Measurements from ENCODE around the gene HILPDA. TPM values are rescaled to one million over a fixed set of nuclear protein-coding genes. Genes with fewer than 3 reads are reported as not detected.

Gene HILPDA
- polyA plus RNA-seq, 4 donors = 1.8 to 19.1 (median 8.8) TPM

- FAIRE-seq (no peak), DNase-seq (no peak)
- 61 to 76% (median 67%) methylated on average over 3 of the region's 3 CpGs for WGBS, 3 donors
- Histone ChIP-seq H3K36me3 (ENCODE audit: control insufficient read depth in 3 of 3, insufficient read depth in 2 of 3, low read depth in 1 of 3, low read length in 3 of 3) (no peaks in the 10 kb centered on the region), H3K27me3 (ENCODE audit: control insufficient read depth in 3 of 3, insufficient read depth in 3 of 3, low read length in 3 of 3) (no peaks in the 10 kb centered on the region), H3K9me3 (ENCODE audit: control insufficient read depth in 2 of 2, insufficient read depth in 1 of 2, low read depth in 1 of 2, low read length in 1 of 2) (no peaks in the 10 kb centered on the region), H3K27ac (ENCODE audit: low read depth in 1 of 3, low read length in 2 of 3) (no peak overlapping the region), H3K4me3 (ENCODE audit: low read depth in 1 of 3, low read length in 3 of 3) (no peak overlapping the region), H3K4me1 (ENCODE audit: control insufficient read depth in 3 of 3, insufficient read depth in 2 of 3, low read depth in 1 of 3, low read length in 2 of 3) (no peaks in the 10 kb centered on the region)
These were observed 20.4 kb upstream of the HILPDA start for GRCh38 chr7:128435327-128435686.

- H3K27me3 ChIP-seq (ENCODE audit: control insufficient read depth in 3 of 3, insufficient read depth in 3 of 3, low read length in 3 of 3) = no peaks in the 10 kb centered on the region
- no peak for FAIRE-seq
- H3K4me1 ChIP-seq (ENCODE audit: control insufficient read depth in 3 of 3, insufficient read depth in 2 of 3, low read depth in 1 of 3, low read length in 2 of 3) = peaks cover 0 to 13% (median 2%) of the 10 kb centered on the region in 3 donors
- H3K36me3 ChIP-seq (ENCODE audit: control insufficient read depth in 3 of 3, insufficient read depth in 2 of 3, low read depth in 1 of 3, low read length in 3 of 3) = no peaks in the 10 kb centered on the region
- H3K4me3 ChIP-seq (ENCODE audit: low read depth in 1 of 3, low read length in 3 of 3) = no peak overlapping the region
- WGBS, 3 donors = 85 to 90% (median 87%) methylated on average over 8 of the region's 8 CpGs
- no peaks in the 10 kb centered on the region for H3K9me3 ChIP-seq (ENCODE audit: control insufficient read depth in 2 of 2, insufficient read depth in 1 of 2, low read depth in 1 of 2, low read length in 1 of 2)
- DNase-seq = no peak
- no peak overlapping the region for H3K27ac ChIP-seq (ENCODE audit: low read depth in 1 of 3, low read length in 2 of 3)
These were observed 18.0 kb upstream of the HILPDA start for GRCh38 chr7:128437426-128438332.

DNA sequence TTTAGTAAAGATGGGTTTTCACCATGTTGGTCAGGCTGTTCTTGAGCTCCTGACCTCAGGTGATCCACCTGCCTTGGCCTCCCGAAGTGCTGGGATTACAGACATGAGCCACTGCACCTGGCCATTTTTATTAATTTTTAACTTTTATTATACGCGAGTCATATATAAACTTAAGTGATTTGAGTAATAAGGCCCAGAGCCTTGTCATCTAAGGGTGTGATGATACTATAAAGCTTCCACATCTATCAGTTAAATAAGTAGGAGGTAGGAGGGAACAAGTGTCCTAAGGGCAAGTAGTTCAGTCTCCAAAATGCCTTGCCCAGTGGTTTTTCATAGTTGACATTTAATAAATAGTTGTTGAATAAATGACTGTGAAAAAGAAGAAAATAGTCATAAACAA is 13.3 kb upstream of the HILPDA start:
- H3K9me3 ChIP-seq (ENCODE audit: control insufficient read depth in 2 of 2, insufficient read depth in 1 of 2, low read depth in 1 of 2, low read length in 1 of 2) = no peaks in the 10 kb centered on the region
- H3K27me3 ChIP-seq (ENCODE audit: control insufficient read depth in 3 of 3, insufficient read depth in 3 of 3, low read length in 3 of 3) = no peaks in the 10 kb centered on the region
- peak overlapping the region in 1 of 3 donors; percentile 80 for H3K27ac ChIP-seq (ENCODE audit: low read depth in 1 of 3, low read length in 2 of 3)
- peaks cover 0 to 34% (median 2%) of the 10 kb centered on the region in 3 donors for H3K4me1 ChIP-seq (ENCODE audit: control insufficient read depth in 3 of 3, insufficient read depth in 2 of 3, low read depth in 1 of 3, low read length in 2 of 3)
- FAIRE-seq (no peak), DNase-seq (peak; percentile 74 to 77)
- WGBS, 3 donors = 13 to 63% (median 43%) methylated on average over 3 of the region's 3 CpGs
- no peaks in the 10 kb centered on the region for H3K36me3 ChIP-seq (ENCODE audit: control insufficient read depth in 3 of 3, insufficient read depth in 2 of 3, low read depth in 1 of 3, low read length in 3 of 3)
- no peak overlapping the region for H3K4me3 ChIP-seq (ENCODE audit: low read depth in 1 of 3, low read length in 3 of 3)

GRCh38 chr7:128443831-128444600 is 11.7 kb upstream of the HILPDA start:
- Histone ChIP-seq H3K4me1 (ENCODE audit: control insufficient read depth in 3 of 3, insufficient read depth in 2 of 3, low read depth in 1 of 3, low read length in 2 of 3) (peaks cover 0 to 34% (median 2%) of the 10 kb centered on the region in 3 donors), H3K27ac (ENCODE audit: low read depth in 1 of 3, low read length in 2 of 3) (peak overlapping the region; percentile 25 to 80 (median 67)), H3K36me3 (ENCODE audit: control insufficient read depth in 3 of 3, insufficient read depth in 2 of 3, low read depth in 1 of 3, low read length in 3 of 3) (no peaks in the 10 kb centered on the region), H3K27me3 (ENCODE audit: control insufficient read depth in 3 of 3, insufficient read depth in 3 of 3, low read length in 3 of 3) (no peaks in the 10 kb centered on the region), H3K4me3 (ENCODE audit: low read depth in 1 of 3, low read length in 3 of 3) (no peak overlapping the region), H3K9me3 (ENCODE audit: control insufficient read depth in 2 of 2, insufficient read depth in 1 of 2, low read depth in 1 of 2, low read length in 1 of 2) (no peaks in the 10 kb centered on the region)
- FAIRE-seq = no peak
- DNase-seq = peak; percentile 65 to 91
- WGBS, 3 donors = 14 to 49% (median 30%) methylated on average over 7 of the region's 7 CpGs

DNA sequence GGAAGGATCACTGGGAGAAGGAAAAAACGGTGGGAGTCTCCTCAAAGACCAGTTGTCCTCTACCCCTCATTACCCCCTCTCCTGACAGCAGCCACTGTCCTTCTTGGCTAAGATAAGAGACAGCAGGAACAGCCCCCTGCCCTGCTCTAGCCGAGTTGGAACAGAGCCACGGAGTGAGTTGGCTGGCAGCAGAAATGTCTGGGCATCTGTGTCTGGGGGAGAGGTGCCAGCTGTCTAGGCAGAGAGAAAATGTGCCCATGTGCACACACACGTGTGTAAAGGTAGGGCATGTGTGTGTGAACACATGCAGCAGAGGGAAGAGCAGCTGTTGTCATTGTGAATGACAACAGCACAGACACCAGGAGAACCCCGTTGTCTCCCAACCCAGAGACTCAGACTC is 9.4 kb upstream of the HILPDA start:
- no peaks in the 10 kb centered on the region for H3K9me3 ChIP-seq (ENCODE audit: control insufficient read depth in 2 of 2, insufficient read depth in 1 of 2, low read depth in 1 of 2, low read length in 1 of 2)
- H3K4me3 ChIP-seq (ENCODE audit: low read depth in 1 of 3, low read length in 3 of 3) = no peak overlapping the region
- DNase-seq (no peak), FAIRE-seq (no peak)
- H3K36me3 ChIP-seq (ENCODE audit: control insufficient read depth in 3 of 3, insufficient read depth in 2 of 3, low read depth in 1 of 3, low read length in 3 of 3) = no peaks in the 10 kb centered on the region
- H3K4me1 ChIP-seq (ENCODE audit: control insufficient read depth in 3 of 3, insufficient read depth in 2 of 3, low read depth in 1 of 3, low read length in 2 of 3) = peaks cover 0 to 32% (median 2%) of the 10 kb centered on the region in 3 donors
- WGBS, 3 donors = 26 to 60% (median 35%) methylated on average over 5 of the region's 5 CpGs
- no peak overlapping the region for H3K27ac ChIP-seq (ENCODE audit: low read depth in 1 of 3, low read length in 2 of 3)
- H3K27me3 ChIP-seq (ENCODE audit: control insufficient read depth in 3 of 3, insufficient read depth in 3 of 3, low read length in 3 of 3) = no peaks in the 10 kb centered on the region

GRCh38 chr7:128447941-128448564 is 7.6 kb upstream of the HILPDA start:
- no peak for FAIRE-seq
- no peak for DNase-seq
- WGBS, 3 donors = 71% methylated on average over 4 of the region's 4 CpGs
- Histone ChIP-seq H3K4me3 (ENCODE audit: low read depth in 1 of 3, low read length in 3 of 3) (no peak overlapping the region), H3K4me1 (ENCODE audit: control insufficient read depth in 3 of 3, insufficient read depth in 2 of 3, low read depth in 1 of 3, low read length in 2 of 3) (peaks cover 0 to 21% (median 0%) of the 10 kb centered on the region in 3 donors), H3K9me3 (ENCODE audit: control insufficient read depth in 2 of 2, insufficient read depth in 1 of 2, low read depth in 1 of 2, low read length in 1 of 2) (no peaks in the 10 kb centered on the region), H3K27me3 (ENCODE audit: control insufficient read depth in 3 of 3, insufficient read depth in 3 of 3, low read length in 3 of 3) (no peaks in the 10 kb centered on the region), H3K36me3 (ENCODE audit: control insufficient read depth in 3 of 3, insufficient read depth in 2 of 3, low read depth in 1 of 3, low read length in 3 of 3) (no peaks in the 10 kb centered on the region), H3K27ac (ENCODE audit: low read depth in 1 of 3, low read length in 2 of 3) (no peak overlapping the region)

DNA sequence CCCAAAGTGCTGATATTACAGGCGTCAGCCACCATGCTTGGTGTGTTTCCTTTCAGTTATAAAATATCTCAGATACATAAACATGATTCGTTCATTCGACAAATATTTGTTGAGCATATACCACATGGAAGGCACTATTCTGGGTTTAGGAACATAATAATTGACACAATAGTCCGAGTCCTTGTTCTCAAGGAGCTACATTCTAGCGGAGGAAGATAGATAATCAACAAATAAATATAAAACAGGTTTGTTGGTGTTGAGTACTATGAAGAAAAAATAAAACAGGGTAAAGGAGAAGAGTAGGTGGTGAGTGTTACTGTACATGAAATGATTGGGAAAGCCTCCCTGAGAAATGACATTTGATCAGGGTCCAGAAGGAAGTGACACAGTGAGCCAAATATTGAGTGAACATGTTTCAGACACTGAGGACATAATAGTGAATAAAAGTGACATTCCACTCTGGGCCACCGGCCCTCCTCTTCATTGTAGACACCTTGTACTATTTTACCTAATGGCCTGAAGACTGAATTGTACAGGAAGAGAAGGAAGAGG is 6.9 kb upstream of the HILPDA start:
- DNase-seq (no peak), FAIRE-seq (no peak)
- Histone ChIP-seq H3K27me3 (ENCODE audit: control insufficient read depth in 3 of 3, insufficient read depth in 3 of 3, low read length in 3 of 3) (no peaks in the 10 kb centered on the region), H3K36me3 (ENCODE audit: control insufficient read depth in 3 of 3, insufficient read depth in 2 of 3, low read depth in 1 of 3, low read length in 3 of 3) (no peaks in the 10 kb centered on the region), H3K4me3 (ENCODE audit: low read depth in 1 of 3, low read length in 3 of 3) (no peak overlapping the region), H3K4me1 (ENCODE audit: control insufficient read depth in 3 of 3, insufficient read depth in 2 of 3, low read depth in 1 of 3, low read length in 2 of 3) (peaks cover 0 to 21% (median 3%) of the 10 kb centered on the region in 3 donors), H3K9me3 (ENCODE audit: control insufficient read depth in 2 of 2, insufficient read depth in 1 of 2, low read depth in 1 of 2, low read length in 1 of 2) (no peaks in the 10 kb centered on the region), H3K27ac (ENCODE audit: low read depth in 1 of 3, low read length in 2 of 3) (no peak overlapping the region)
- whole genome bisulfite sequencing, 3 donors = 87 to 89% (median 88%) methylated on average over 6 of the region's 6 CpGs

GRCh38 chr7:128450409-128450808 is 5.3 kb upstream of the HILPDA start:
- no peaks in the 10 kb centered on the region for H3K9me3 ChIP-seq (ENCODE audit: control insufficient read depth in 2 of 2, insufficient read depth in 1 of 2, low read depth in 1 of 2, low read length in 1 of 2)
- 72 to 83% (median 83%) methylated on average over 4 of the region's 4 CpGs for WGBS, 3 donors
- peaks cover 0 to 27% (median 5%) of the 10 kb centered on the region in 3 donors for H3K4me1 ChIP-seq (ENCODE audit: control insufficient read depth in 3 of 3, insufficient read depth in 2 of 3, low read depth in 1 of 3, low read length in 2 of 3)
- DNase-seq (no peak), FAIRE-seq (no peak)
- no peaks in the 10 kb centered on the region for H3K36me3 ChIP-seq (ENCODE audit: control insufficient read depth in 3 of 3, insufficient read depth in 2 of 3, low read depth in 1 of 3, low read length in 3 of 3)
- H3K27me3 ChIP-seq (ENCODE audit: control insufficient read depth in 3 of 3, insufficient read depth in 3 of 3, low read length in 3 of 3) = no peaks in the 10 kb centered on the region
- H3K4me3 ChIP-seq (ENCODE audit: low read depth in 1 of 3, low read length in 3 of 3) = no peak overlapping the region
- no peak overlapping the region for H3K27ac ChIP-seq (ENCODE audit: low read depth in 1 of 3, low read length in 2 of 3)
